ENCODE data around the gene ZNF775. TPM values are rescaled to one million over a fixed set of nuclear protein-coding genes. Genes with fewer than 3 reads are reported as not detected.

The ZNF775 gene
- total RNA-seq, 4 donors from 2014 or later, result 0.72 to 4.4 (median 1.4) TPM

DNA sequence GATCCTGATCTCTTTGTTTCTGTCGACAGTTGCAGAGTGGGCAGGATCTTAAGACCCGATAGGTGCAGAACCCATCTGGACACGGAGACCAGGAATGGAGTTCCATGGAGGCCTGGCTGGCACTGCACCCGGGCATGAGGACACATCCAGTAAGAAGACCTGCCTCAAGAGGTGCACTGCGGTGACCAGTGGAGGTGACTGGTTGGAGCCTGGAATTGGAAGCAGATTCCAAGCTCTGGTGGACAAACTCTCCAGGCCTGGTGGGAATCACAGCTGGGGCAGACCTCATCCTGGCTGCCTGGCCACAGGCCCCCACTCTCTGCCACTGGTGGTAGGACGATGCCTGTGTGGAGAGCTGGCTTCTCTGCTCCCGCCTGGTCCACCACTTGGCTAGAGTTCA lies 31.0 kb downstream of the ZNF775 start:
- no peak for DNase-seq (ENCODE audit: low spot score)
- ATAC-seq (ENCODE audit: low FRiP score), result no peak
- TF ChIP-seq, protein P1, sequence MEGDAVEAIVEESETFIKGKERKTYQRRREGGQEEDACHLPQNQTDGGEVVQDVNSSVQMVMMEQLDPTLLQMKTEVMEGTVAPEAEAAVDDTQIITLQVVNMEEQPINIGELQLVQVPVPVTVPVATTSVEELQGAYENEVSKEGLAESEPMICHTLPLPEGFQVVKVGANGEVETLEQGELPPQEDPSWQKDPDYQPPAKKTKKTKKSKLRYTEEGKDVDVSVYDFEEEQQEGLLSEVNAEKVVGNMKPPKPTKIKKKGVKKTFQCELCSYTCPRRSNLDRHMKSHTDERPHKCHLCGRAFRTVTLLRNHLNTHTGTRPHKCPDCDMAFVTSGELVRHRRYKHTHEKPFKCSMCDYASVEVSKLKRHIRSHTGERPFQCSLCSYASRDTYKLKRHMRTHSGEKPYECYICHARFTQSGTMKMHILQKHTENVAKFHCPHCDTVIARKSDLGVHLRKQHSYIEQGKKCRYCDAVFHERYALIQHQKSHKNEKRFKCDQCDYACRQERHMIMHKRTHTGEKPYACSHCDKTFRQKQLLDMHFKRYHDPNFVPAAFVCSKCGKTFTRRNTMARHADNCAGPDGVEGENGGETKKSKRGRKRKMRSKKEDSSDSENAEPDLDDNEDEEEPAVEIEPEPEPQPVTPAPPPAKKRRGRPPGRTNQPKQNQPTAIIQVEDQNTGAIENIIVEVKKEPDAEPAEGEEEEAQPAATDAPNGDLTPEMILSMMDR (IDR thresholded peaks at IDR 0.05), result no peak

GRCh38 chr7:150410680-150411346 lies 31.7 kb downstream of the ZNF775 start:
- TF ChIP-seq, protein P1 (IDR thresholded peaks at IDR 0.05), result no peak
- DNase-seq (ENCODE audit: low spot score) (no peak), ATAC-seq (ENCODE audit: low FRiP score) (no peak)

GRCh38 chr7:150411606-150412005 lies 32.5 kb downstream of the ZNF775 start:
- DNase-seq (ENCODE audit: low spot score) (no peak), ATAC-seq (ENCODE audit: low FRiP score) (no peak)
- TF ChIP-seq, protein P1 (IDR thresholded peaks at IDR 0.05), result no peak

DNA sequence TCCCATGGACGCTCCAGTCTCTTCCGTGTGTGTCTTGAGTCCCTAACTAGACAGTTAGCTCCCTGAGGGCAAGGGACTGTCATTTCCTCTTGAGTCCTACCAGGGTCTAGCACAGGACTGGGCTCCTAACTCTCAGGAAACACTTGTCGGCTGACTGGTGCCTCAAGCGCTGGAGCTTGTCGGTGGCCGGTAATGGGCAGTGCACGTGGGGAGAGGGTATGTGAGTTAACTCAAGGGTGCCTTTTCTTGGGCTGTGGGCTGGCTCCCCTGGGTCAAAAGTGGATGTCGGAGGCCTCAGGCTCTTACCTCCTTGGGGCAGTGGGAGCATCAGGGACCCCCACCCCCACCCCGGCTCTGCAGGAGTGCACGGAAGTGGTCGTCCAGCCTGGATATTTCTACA lies 32.9 kb downstream of the ZNF775 start:
- ATAC-seq (ENCODE audit: low FRiP score) (no peak), DNase-seq (ENCODE audit: low spot score) (no peak)
- TF ChIP-seq, protein P1 (IDR thresholded peaks at IDR 0.05), result no peak

DNA sequence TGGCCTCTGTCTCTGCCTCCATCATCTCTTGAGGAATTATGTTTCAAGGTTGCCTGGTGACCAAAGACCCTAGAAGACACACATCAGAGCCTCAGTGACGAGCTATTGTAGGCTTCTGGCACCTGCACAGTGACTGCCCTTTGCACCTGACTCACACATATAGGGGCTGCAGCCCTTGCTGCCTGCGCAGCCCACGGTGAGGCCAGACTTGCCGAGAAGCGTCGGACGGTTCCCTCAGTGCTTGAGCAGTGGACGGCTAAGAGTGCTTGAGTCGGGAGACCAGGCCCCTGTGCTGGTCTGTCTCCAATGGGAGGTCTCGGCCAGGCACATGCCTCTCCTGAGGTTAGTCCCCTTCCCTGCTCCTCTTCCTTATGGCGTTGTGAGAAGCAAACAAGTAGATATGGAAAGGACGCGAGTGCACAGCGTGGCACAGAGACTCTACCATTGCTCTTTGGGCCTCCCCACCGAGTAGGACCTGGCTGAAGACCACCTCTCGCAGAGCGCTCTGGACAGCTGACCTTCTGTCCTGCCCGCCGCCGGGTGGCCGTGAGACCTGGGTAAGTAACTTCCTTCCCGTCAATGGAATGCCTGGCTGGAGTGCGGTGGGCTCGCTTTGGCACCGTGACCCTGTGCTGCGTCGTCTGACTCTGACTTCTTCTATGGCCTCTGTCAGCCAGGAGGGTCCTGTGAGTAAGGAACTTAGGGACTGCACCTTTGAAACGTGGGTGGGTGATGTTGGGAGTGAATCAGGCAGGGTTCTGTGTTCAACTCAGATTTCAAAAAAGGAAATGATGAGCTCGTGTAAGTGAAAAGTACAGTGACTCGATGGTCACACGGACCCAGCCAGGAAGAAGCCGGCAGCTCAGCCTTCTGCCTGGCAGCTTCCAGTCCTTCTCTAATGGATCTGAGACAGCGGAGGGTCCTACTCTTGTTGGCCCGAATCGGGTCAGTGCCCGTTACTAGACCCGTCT lies 33.7 kb downstream of the ZNF775 start:
- ATAC-seq (ENCODE audit: low FRiP score) (no peak), DNase-seq (ENCODE audit: low spot score) (no peak)
- TF ChIP-seq, protein P1 (IDR thresholded peaks at IDR 0.05), result no peak

GRCh38 chr7:150413640-150414081 lies 34.5 kb downstream of the ZNF775 start:
- ATAC-seq (ENCODE audit: low FRiP score) (no peak), DNase-seq (ENCODE audit: low spot score) (no peak)
- TF ChIP-seq, protein P1 (IDR thresholded peaks at IDR 0.05), result no peak
